K562 (cell line): Measurements from ENCODE around the gene SPRING1. TPM values are rescaled to one million over a fixed set of nuclear protein-coding genes. Genes with fewer than 3 reads are reported as not detected.

Experiments
- ATAC-seq: fragments of 200-7000 bp; cut with Tn5 transposase; 3 replicates; pipeline ENCODE4 v1.9.1; 2020; ENCODE audit warnings: moderate library complexity
- BruUV-seq: library from RNA; stranded (reverse); fragments of 400-500 nt; replicated peaks from 2 replicates; lab custom pipeline; 2021; lab: Mats Ljungman, UMichigan
- CTCF ChIA-PET: fragments of 300-600 bp; formaldehyde crosslinking; extraction: SDS; loops from one replicate; lab custom pipeline; 2021; ENCODE audit warnings: low intra/inter-chr PET ratio; lab: Yijun Ruan, JAX
- POLR2A ChIA-PET: fragments of 300-600, 350-650 bp; sonication (Branson Sonifier 250); formaldehyde crosslinking; extraction: SDS; loops from one replicate; lab custom pipeline; 2021; ENCODE audit warnings: antibody characterized with exemption, inconsistent platforms; lab: Yijun Ruan, JAX
- DNase-seq, 4 experiments: peaks; one replicate each; pipeline versions ENCODE4 v3.0.0 to v3.0.0-alpha.2; 2011 to 2018; ENCODE audit warnings: low spot score in 3 of 4, mixed read lengths in 3 of 4; ENCODE audit errors: extremely low read depth in 1 of 4
- FAIRE-seq: peaks from 2 replicates; lab custom pipeline; 2011; peaks lifted over from hg19 to GRCh38; lab: Jason Lieb, UNC
- H2AFZ ChIP-seq: 2 replicates; pipeline ENCODE4 v1.6.0; 2011; ENCODE audit warnings: low read depth, low read length, control low read depth, inconsistent platforms
- H3K27ac ChIP-seq: fragments of 200-600 bp; 3 replicates; pipeline ENCODE4 v1.8.0; 2011; ENCODE audit warnings: low read depth, mild to moderate bottlenecking, control low read depth, inconsistent platforms, low read length, moderate library complexity, mixed read lengths; ENCODE audit errors: extremely low read depth
- H3K27me3 ChIP-seq, 2 experiments: fragments of 300-600 bp in 1 of 2; 2 replicates in 1 of 2; 3 replicates in 1 of 2; pipeline versions ENCODE4 v1.6.0 to v1.8.0; 2011; ENCODE audit warnings: inconsistent platforms in 2 of 2, low read length in 2 of 2, mild to moderate bottlenecking in 1 of 2, mixed read lengths in 1 of 2, moderate library complexity in 1 of 2; ENCODE audit not compliant: control insufficient read depth in 2 of 2, insufficient read depth in 2 of 2
- H3K36me3 ChIP-seq: fragments of 300-600 bp; 3 replicates; pipeline ENCODE4 v1.8.0; 2011; ENCODE audit warnings: mild to moderate bottlenecking, low read length, inconsistent platforms; ENCODE audit not compliant: control insufficient read depth, insufficient read depth
- H3K4me1 ChIP-seq, 2 experiments: fragments of 200-600 bp in 1 of 2; replicated peaks in 1 of 2; 2 replicates in 1 of 2; 3 replicates in 1 of 2; pipeline versions ENCODE4 v1.5.1 to v1.8.0; 2011; ENCODE audit warnings: inconsistent platforms in 2 of 2, low read length in 2 of 2, mild to moderate bottlenecking in 1 of 2, mixed read lengths in 1 of 2, moderate library complexity in 1 of 2; ENCODE audit not compliant: control insufficient read depth in 2 of 2, insufficient read depth in 2 of 2
- H3K4me2 ChIP-seq: 2 replicates; pipeline ENCODE4 v1.6.1; 2011; ENCODE audit warnings: low read length, control low read depth, inconsistent platforms, mixed read lengths; ENCODE audit not compliant: insufficient read depth
- H3K4me3 ChIP-seq: fragments of 200-600 bp; sonication (generic), shearing (Covaris generic); 2 replicates; pipeline ENCODE4 v1.5.1; 2016; ENCODE audit warnings: control low read depth, inconsistent platforms
- H3K79me2 ChIP-seq: fragments of 200-600 bp; 3 replicates; pipeline ENCODE4 v1.8.0; 2011; ENCODE audit warnings: low read length, inconsistent platforms; ENCODE audit not compliant: control insufficient read depth, insufficient read depth
- H3K9ac ChIP-seq, 2 experiments: 2 replicates each; pipeline versions ENCODE4 v1.6.0 to v1.6.1; 2011; ENCODE audit warnings: low read depth in 2 of 2, low read length in 2 of 2, control low read depth in 1 of 2, inconsistent platforms in 1 of 2, mild to moderate bottlenecking in 1 of 2, mixed read lengths in 1 of 2; ENCODE audit not compliant: insufficient read depth in 1 of 2
- H3K9me1 ChIP-seq: one replicate; pipeline ENCODE4 v1.6.0; 2011; ENCODE audit warnings: inconsistent platforms, mild to moderate bottlenecking, low read length, moderate library complexity; ENCODE audit not compliant: control insufficient read depth, insufficient read depth
- H3K9me3 ChIP-seq: replicated peaks from 2 replicates; pipeline ENCODE4 v1.5.1; 2011; ENCODE audit warnings: low read depth, low read length, inconsistent platforms; ENCODE audit not compliant: control insufficient read depth, insufficient read depth
- H4K20me1 ChIP-seq: replicated peaks from 2 replicates; pipeline ENCODE4 v1.6.1; 2011; ENCODE audit warnings: low read length, inconsistent platforms, mixed read lengths; ENCODE audit not compliant: control insufficient read depth, insufficient read depth
- ASH1L ChIP-seq: fragments of 450-650 bp; IDR thresholded peaks from 2 replicates; pipeline ENCODE4 v1.6.1; 2018; ENCODE audit warnings: borderline replicate concordance, mild to moderate bottlenecking, low read depth; ENCODE audit not compliant: partially characterized antibody
- ATF1 ChIP-seq, 2 experiments: fragments of 450-650 bp in 1 of 2; IDR thresholded peaks; 2 replicates each; pipeline ENCODE4 v1.6.1; 2016; ENCODE audit warnings: missing compliant biosample characterization in 1 of 2, missing genetic modification characterization in 1 of 2
- CREB3 ChIP-seq: fragments of 450-650 bp; conservative IDR thresholded peaks from 2 replicates; pipeline ENCODE4 v1.6.1; 2016; ENCODE audit warnings: missing genetic modification characterization, low read depth, mild to moderate bottlenecking, missing compliant biosample characterization, moderate library complexity
- FIP1L1 ChIP-seq: fragments of 200-400 bp; formaldehyde crosslinking; IDR thresholded peaks from 2 replicates; pipeline ENCODE4 v1.6.1; 2018; ENCODE audit warnings: mild to moderate bottlenecking, low read depth, low read length; ENCODE audit not compliant: poor library complexity, severe bottlenecking
- GATAD2A ChIP-seq: fragments of 450-650 bp; IDR thresholded peaks from 2 replicates; pipeline ENCODE4 v1.6.1; 2017
- GTF2A2 ChIP-seq: IDR thresholded peaks from 2 replicates; pipeline ENCODE4 v1.6.1; 2016; ENCODE audit warnings: mild to moderate bottlenecking, missing genetic modification characterization, missing compliant biosample characterization
- HDAC6 ChIP-seq: IDR thresholded peaks from 2 replicates; pipeline ENCODE4 v1.6.1; 2012; ENCODE audit warnings: low read depth, mild to moderate bottlenecking, control low read depth, inconsistent platforms, low read length, moderate library complexity
- HMG20B ChIP-seq: fragments of 250-450 bp; sonication (Bioruptor Pico); IDR thresholded peaks from 2 replicates; pipeline ENCODE4 v1.5.0; 2021; ENCODE audit warnings: mild to moderate bottlenecking
- KAT8 ChIP-seq: fragments of 450-650 bp; IDR thresholded peaks from 2 replicates; pipeline ENCODE4 v1.6.1; 2016; ENCODE audit warnings: low read depth, mild to moderate bottlenecking
- KLF13 ChIP-seq: fragments of 450-650 bp; IDR thresholded peaks from 2 replicates; pipeline ENCODE4 v1.6.1; 2016; ENCODE audit warnings: missing genetic modification characterization, low read depth, mild to moderate bottlenecking, missing compliant biosample characterization, moderate library complexity, borderline replicate concordance
- NELFE ChIP-seq: IDR thresholded peaks from 2 replicates; pipeline ENCODE4 v1.6.1; 2011; ENCODE audit warnings: mild to moderate bottlenecking; ENCODE audit not compliant: insufficient read depth, insufficient read length
- POLR2H ChIP-seq: IDR thresholded peaks from 2 replicates; pipeline ENCODE4 v1.6.1; 2016; ENCODE audit warnings: missing genetic modification characterization, low read depth, mild to moderate bottlenecking, control low read depth, missing compliant biosample characterization, moderate library complexity
- SMARCA4 ChIP-seq: fragments of 450-650 bp; IDR thresholded peaks from 2 replicates; pipeline ENCODE4 v1.6.1; 2016
- TBP ChIP-seq: optimal IDR thresholded peaks from 2 replicates; pipeline ENCODE3; 2011; ENCODE audit warnings: low read depth, low read length, improper control_type of control experiment
- TGIF2 ChIP-seq: sonication (generic); formaldehyde crosslinking; IDR thresholded peaks from 2 replicates; pipeline ENCODE4 v1.8.1; 2022; ENCODE audit warnings: mild to moderate bottlenecking, missing genetic modification reagents, moderate library complexity
- ZNF586 ChIP-seq: fragments of 450-650 bp; formaldehyde crosslinking; conservative IDR thresholded peaks from 2 replicates; pipeline ENCODE4 v1.4.0; 2020; ENCODE audit warnings: mild to moderate bottlenecking, moderate library complexity
- ZNF707 ChIP-seq: fragments of 250-450 bp; sonication (Bioruptor Pico); conservative IDR thresholded peaks from 2 replicates; pipeline ENCODE4 v1.8.0; 2022; ENCODE audit warnings: inconsistent platforms, mild to moderate bottlenecking, moderate library complexity
- ZNF717 ChIP-seq: fragments of 250-450 bp; sonication (Bioruptor Pico); IDR thresholded peaks from 2 replicates; pipeline ENCODE4 v1.5.0; 2021
- WGBS: fragments of 100-300 bp; shearing (Covaris generic); methylation state at CpG from one replicate; pipeline ENCODE4 v1.1.6; 2016; ENCODE audit warnings: low coverage, mixed read lengths; ENCODE audit not compliant: insufficient coverage; ENCODE audit errors: missing lambda C conversion rate; 5-methylcytosine and 5-hydroxymethylcytosine counted together
- in situ Hi-C: fragments of 300-500 bp; cut with MboI; formaldehyde crosslinking; loops from 4 replicates; pipeline ENCODE4 v1.15.0; 2018; ENCODE audit warnings: inconsistent platforms, mixed read lengths
- intact Hi-C: fragments of 100-400 bp; cut with micrococcal nuclease; formaldehyde crosslinking; loops from 2 replicates; pipeline ENCODE4 v1.14.2; 2022
- polyA plus RNA-seq, 8 experiments: library from polyadenylated mRNA; depleted of rRNA in 4 of 8; stranded (reverse) in 5 of 8; unstranded in 3 of 8; fragments of >200 nt; fragmentation: Nextera tagmentation in 2 of 8; fragmentation: Illumina TruSeq in 1 of 8; extraction: Ambion mirVana in 2 of 8; extraction: Trizol in 1 of 8; gene quantifications; 2 replicates each; pipeline versions ENCODE4 v1.2.1 to v1.2.3, GENCODE V29; 2011 to 2014; ENCODE audit warnings: inconsistent platforms in 1 of 8, missing spikeins in 1 of 8
- total RNA-seq, 7 experiments: library from RNA; depleted of rRNA in 6 of 7; stranded (reverse); fragments of >200 nt in 6 of 7; fragmentation: Illumina TruSeq in 2 of 7; extraction: Trizol in 2 of 7; gene quantifications; 2 replicates each; pipeline versions ENCODE4 v1.2.1 to v1.2.3, GENCODE V29; 2011 to 2021; ENCODE audit warnings: low replicate concordance in 1 of 7
- TF ChIP-seq, protein P1 (sequence below): fragments of 250-450 bp; sonication (Bioruptor Pico); IDR thresholded peaks from 2 replicates; pipeline ENCODE4 v1.8.0; 2021; ENCODE audit warnings: moderate library complexity, mild to moderate bottlenecking, inconsistent platforms
- TF ChIP-seq, protein P2 (sequence below): sonication (generic); formaldehyde crosslinking; IDR thresholded peaks from 2 replicates; pipeline ENCODE4 v1.8.0; 2022; ENCODE audit warnings: mild to moderate bottlenecking, missing genetic modification reagents, borderline replicate concordance

Gene SPRING1
- total and polyA plus RNA-seq, 9 of the 15 experiments (the other 6 are each of a cell fraction or from before 2014, with no cell fraction given), result 1.1 to 20.0 (median 8.0) TPM

- ATAC-seq, result peak; percentile 98
- peak overlapping the region; percentile 88 for H3K4me2 ChIP-seq
- peak; percentile 83 for FAIRE-seq
- H4K20me1 ChIP-seq, result no peaks in the 10 kb centered on the region
- intact Hi-C loops, result no loop called here
- no peaks in the 10 kb centered on the region for H3K9me1 ChIP-seq
- no peaks in the 10 kb centered on the region for H3K9me3 ChIP-seq
- no peaks in the 10 kb centered on the region for H3K36me3 ChIP-seq
- peak overlapping the region; percentile 88 to 90 for H3K9ac ChIP-seq
- peak; percentile 81 to 87 (median 84) for DNase-seq
- ChIA-PET CTCF (no interaction called here), POLR2A (interaction anchor here (0.6 to 1.6 kb wide), 6 partner anchors 9 to 598 kb away, joined by 3 to 8 read pairs (median 4); no protein-coding TSS in a partner anchor)
- 10% methylated on average over 22 of the region's 22 CpGs for WGBS
- peak overlapping the region; percentile 84 for H2AFZ ChIP-seq
- H3K27me3 ChIP-seq, result no peaks in the 10 kb centered on the region
- in situ Hi-C loops, result no loop called here
- peaks cover 21% of the 10 kb centered on the region; the same call in 2 of the 3 replicates for H3K79me2 ChIP-seq
- peaks cover 0 to 4% of the 10 kb centered on the region in 2 experiments; a peak in 2 of 5 replicates for H3K4me1 ChIP-seq
- H3K27ac ChIP-seq, result peak overlapping the region; percentile 83
- peak overlapping the region; percentile 62 for H3K4me3 ChIP-seq
- TSS peak; percentile 92 for BruUV-seq
- TF ChIP-seq NELFE, result no peak
- TF ChIP-seq ATF1 (CRISPR knock-in tag; IDR thresholded peaks at IDR 0.05), result no peak
- peak; percentile 64 for TF ChIP-seq ATF1 (tag; IDR thresholded peaks at IDR 0.05)
- TF ChIP-seq GATAD2A, result no peak
- no peak for TF ChIP-seq TBP
- no peak for TF ChIP-seq HMG20B (CRISPR knock-in tag)
- no peak for TF ChIP-seq ZNF707 (CRISPR knock-in tag)
- TF ChIP-seq, protein P1, sequence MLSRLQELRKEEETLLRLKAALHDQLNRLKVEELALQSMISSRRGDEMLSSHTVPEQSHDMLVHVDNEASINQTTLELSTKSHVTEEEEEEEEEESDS, result no peak
- no peak for TF ChIP-seq KAT8
- TF ChIP-seq FIP1L1, result no peak
- peak; percentile 25; the same call in 1 of the 2 replicates for TF ChIP-seq KLF13 (tag)
- no peak for TF ChIP-seq TGIF2 (CRISPR knock-in tag)
- TF ChIP-seq ZNF586 (CRISPR knock-in tag), result no peak
- no peak for TF ChIP-seq HDAC6
- TF ChIP-seq POLR2H, result no peak
- TF ChIP-seq ZNF717, result no peak
- peak; percentile 51; the same call in 1 of the 2 replicates for TF ChIP-seq SMARCA4
- TF ChIP-seq CREB3, result no peak
- no peak for TF ChIP-seq GTF2A2 (tag)
- TF ChIP-seq ASH1L, result no peak
- TF ChIP-seq, protein P2, sequence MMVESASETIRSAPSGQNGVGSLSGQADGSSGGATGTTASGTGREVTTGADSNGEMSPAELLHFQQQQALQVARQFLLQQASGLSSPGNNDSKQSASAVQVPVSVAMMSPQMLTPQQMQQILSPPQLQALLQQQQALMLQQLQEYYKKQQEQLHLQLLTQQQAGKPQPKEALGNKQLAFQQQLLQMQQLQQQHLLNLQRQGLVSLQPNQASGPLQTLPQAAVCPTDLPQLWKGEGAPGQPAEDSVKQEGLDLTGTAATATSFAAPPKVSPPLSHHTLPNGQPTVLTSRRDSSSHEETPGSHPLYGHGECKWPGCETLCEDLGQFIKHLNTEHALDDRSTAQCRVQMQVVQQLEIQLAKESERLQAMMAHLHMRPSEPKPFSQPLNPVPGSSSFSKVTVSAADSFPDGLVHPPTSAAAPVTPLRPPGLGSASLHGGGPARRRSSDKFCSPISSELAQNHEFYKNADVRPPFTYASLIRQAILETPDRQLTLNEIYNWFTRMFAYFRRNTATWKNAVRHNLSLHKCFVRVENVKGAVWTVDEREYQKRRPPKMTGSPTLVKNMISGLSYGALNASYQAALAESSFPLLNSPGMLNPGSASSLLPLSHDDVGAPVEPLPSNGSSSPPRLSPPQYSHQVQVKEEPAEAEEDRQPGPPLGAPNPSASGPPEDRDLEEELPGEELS, result no peak
These were observed 22.1 kb upstream of the SPRING1 start for GRCh38 chr12:116759783-116760621.
